GM19395 (cell line): Measurements from ENCODE around the gene CUX1.
"Not testable (repeated sequence)": the region's sequence is repeated elsewhere in the genome, so short reads cannot be mapped to it uniquely, and the experiment has no call there.

Experiments used
- ATAC-seq: cut with Tn5 transposase; IDR thresholded peaks from one replicate; pipeline ENCODE4 v1.9.1; 2021; ENCODE audit warnings: mild to moderate bottlenecking, moderate library complexity; ENCODE audit not compliant: unreplicated experiment

The CUX1 gene

DNA sequence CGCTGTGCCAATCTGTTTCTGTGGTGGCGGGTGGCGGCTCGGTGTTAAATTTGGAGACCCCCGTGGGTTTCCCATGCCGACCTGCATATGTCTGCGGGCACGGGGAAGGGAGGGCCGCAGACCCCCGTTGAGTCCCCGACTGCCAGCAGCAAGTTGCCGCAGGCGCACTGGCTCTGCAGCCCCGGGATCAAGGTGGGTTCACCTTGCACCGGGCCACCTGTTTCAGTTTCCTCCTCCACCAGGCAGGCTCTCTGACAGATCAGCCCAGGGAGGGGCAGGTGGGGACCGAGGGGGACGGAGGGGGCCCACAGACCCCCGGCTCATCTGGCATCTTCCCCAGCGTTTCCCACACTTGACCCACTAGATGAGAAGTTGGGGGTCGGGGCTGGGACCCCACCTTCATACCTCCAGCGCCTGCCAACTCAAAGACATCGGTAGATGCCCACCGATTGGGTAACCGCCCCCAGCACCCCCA lies 95.9 kb downstream of the CUX1 start:
- no peak for ATAC-seq

DNA sequence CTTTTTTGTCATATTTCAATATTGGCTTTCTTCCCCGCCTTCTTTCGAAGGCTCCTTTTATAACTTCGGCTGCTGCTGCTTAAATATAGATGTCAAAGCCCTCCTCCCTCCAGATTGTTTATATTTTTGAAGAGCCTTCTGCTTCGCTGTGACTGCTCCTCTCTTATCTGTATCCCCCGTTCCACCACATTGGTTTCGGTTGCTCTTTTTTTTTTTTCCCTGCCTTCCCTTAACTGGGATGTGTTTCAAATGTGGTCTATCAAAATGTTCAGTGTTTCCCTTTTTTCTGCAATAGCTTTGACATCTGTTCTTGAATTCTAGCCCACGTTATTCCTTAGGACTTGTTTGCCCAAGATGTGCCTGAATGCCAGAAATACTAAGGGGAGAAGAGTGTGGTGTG lies 96.4 kb downstream of the CUX1 start:
- no peak for ATAC-seq

DNA sequence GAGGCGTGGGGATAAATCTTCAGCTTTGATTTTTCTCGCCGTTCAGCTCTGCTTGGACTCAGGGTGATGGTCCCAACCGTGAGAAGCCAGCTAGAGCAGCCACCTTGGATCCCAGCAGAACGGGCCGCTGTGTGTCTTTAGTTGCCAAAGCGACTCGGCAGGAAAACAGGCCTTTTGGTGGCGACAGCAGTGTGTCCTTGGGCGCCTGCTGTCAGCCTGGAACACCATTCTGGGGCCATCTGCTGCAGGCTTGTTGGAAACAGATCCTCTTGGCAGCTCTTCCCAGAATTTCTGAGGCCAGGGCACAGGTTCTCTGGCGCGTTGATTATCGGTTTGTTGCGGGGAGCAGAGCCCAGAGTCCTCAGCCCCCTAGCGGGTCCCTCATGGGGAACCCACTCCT lies 97.6 kb downstream of the CUX1 start:
- no peak for ATAC-seq

DNA sequence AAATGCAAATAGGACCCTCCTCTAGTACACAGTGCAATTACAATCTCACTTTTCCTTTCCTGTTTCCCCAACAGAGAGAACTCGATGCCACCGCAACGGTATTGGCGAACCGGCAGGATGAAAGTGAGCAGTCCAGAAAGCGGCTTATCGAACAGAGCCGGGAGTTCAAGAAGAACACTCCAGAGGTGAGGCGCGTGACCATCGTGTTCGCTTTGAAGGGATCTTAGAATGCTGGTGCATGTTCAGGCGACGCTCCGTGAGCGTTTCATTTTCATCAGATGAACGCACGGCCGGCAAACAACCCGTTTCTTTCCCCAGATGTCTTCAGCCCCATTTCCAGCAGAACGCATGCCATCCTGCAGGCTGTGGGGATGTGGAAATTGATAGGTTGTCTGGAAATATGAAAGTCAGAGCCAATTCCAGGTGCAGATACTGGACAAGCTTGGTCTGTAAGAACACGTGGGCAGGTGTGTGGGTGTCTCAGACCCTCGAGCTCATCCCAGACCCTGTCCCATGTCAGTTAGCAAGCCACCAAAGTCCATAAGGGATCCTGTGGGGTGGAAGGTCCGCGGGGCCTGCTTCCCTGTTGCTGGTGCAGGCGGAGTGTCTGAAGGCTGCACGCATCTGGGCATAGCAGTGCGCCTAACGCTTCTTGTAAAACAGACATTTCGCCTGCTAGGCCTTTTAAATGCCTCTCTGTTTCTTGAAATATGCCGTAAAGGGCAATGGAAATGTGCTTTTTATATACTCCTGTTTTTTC lies 98.8 kb downstream of the CUX1 start:
- no peak for ATAC-seq

DNA sequence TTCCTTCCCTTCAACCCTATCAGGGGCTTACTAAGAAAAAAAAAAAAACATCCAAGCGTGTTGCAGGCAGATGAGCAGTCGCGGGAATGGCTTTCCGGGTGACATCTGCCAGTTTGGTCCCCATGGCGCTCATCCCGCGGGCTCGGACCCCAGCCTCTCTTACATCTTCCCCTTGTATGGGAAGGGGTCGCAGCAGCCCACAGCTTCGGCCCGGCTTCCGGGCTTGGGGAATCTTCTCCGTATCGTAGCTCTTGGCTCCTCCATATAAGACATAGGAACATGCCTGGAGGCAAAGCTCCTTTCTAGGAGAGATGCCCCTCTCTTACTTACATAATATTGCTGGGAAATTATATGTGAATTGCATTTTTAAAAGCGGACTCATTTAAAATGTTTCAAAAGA lies 99.5 kb downstream of the CUX1 start:
- ATAC-seq, result no peak

DNA sequence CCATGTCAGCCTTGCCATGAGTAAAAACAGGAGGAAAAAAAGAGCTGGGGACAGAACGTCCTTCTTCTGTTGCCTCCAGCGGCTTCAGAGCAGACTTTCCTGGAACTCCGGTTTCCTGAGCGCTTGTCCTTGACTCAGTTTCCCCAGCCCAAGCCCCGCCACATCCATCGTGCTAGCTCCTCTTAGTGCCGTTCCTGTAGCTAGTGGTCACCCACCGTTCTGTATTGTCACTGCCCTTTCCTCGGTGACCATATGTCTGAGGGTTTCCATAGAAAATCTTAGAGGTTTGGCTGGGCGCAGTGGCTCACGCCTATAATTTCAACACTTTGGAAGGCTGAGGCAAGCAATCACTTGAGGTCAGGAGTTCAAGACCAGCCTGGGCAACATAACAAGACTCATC lies 100.1 kb downstream of the CUX1 start:
- ATAC-seq, result no peak

DNA sequence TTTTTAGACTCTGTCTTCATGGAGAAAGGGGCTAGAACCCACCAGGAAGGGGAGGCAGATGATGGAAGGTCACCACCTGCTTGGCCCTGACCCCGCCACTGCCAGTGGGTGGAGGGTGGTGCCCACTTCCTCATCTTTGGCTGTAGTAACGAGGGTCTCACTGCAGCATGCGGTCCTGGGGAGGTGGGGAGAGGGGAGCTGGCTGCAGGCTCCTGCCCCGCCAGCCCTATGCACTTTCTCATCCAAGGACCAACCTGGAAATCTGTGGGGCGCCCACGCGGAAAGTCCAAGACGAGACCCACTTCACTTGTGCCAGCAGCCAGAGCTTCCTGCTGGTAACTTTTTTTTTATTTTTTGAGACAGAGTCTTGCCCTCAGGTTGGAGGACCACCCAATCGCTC lies 101.0 kb downstream of the CUX1 start:
- ATAC-seq, result no peak

DNA sequence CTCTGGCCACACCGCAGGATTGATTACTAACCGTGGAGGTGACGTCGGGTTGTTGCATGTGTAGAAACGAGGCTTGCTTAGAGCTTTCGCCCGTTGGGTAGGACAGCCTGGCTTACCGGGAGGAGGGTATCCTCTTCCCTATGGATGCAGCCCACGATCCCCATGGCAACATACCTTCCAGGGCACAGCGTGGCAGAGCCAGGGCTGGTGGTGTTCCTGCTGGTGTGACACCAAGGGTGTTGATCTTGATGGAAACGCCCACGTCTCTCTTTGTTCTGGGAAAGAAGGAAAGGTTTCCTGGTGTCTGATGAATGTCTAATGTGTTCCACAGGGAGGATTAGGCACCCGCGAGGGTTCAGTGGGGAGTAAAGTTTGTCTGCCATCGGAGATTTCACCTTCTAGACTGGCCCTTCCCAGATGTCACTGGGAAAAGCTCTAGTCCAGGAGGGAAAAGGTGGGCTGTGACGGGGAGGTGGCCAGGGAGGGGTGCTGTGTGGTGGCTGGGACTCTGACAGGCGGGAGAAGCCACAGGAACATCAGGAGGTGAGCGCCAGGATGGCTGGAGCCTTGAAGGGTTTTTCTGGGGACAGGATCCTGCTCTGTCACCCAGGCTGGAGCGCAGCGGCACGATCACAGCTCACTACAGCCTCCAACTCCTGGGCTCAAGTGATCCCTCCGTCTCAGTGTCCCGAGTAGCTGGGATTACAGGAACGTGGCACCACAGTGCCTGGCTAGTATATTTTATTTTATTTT lies 102.1 kb downstream of the CUX1 start:
- no peak for ATAC-seq

DNA sequence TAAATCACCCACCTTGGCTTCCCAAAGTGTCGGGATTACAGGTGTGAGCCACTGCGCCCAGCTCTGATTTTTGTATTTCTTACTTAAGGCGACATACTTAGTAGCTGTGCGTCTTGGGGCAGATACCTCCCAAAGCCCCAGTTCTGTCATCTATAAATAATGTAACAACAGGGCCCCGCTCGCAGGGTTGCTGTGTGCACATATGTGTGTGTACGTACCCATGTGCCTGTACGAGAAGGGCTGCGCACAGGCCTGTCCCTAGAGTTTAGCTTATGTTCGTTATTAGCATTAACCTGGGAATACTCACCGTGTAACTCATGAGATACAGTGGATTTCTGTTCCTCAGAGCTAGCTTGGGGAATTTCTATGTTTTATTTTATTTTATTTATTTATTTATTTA lies 103.6 kb downstream of the CUX1 start:
- ATAC-seq, result no peak

DNA sequence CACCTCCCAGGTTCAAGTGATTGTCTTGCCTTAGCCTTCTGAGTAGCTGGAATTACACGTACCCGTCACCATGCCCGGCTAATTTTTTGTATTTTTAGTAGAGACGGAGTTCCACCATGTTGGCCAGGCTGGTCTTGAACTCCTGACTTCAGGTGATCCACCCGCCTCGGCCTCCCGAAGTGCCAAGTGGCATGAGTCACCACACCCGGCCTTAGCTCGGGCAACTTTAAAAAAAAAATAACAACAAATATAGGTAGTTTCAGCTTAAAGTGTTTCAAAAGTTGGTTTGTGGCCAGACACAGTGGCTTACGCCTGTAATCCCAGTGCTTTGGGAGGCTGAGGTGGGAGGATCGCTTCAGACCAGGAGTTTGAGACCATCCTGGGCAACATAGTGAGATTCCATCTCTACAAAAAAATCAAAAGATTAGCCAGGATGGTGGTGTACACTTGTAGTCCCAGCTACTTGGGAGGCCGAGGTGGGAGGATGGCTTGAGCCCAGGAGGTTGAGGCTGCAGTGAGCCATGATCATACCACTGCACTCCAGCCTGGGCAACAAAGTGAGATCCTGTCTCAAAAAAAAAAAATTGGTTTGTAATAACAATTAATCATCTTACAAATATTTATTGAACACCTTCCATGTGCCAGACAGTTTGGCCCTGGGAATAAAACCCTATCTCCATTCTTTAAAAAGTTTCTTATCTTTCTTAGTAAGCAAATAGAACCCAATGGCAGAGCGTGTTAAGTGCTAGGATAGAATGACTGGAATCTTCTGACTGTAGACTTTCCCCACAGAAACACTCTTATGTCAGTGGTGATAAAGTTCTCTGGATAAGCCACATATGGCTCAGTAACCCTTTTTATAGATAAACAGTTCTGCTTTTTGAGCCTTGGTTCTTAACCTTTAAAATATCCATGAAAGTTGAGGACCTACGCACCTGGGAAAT lies 104.4 kb downstream of the CUX1 start:
- ATAC-seq, result not testable (repeated sequence)

DNA sequence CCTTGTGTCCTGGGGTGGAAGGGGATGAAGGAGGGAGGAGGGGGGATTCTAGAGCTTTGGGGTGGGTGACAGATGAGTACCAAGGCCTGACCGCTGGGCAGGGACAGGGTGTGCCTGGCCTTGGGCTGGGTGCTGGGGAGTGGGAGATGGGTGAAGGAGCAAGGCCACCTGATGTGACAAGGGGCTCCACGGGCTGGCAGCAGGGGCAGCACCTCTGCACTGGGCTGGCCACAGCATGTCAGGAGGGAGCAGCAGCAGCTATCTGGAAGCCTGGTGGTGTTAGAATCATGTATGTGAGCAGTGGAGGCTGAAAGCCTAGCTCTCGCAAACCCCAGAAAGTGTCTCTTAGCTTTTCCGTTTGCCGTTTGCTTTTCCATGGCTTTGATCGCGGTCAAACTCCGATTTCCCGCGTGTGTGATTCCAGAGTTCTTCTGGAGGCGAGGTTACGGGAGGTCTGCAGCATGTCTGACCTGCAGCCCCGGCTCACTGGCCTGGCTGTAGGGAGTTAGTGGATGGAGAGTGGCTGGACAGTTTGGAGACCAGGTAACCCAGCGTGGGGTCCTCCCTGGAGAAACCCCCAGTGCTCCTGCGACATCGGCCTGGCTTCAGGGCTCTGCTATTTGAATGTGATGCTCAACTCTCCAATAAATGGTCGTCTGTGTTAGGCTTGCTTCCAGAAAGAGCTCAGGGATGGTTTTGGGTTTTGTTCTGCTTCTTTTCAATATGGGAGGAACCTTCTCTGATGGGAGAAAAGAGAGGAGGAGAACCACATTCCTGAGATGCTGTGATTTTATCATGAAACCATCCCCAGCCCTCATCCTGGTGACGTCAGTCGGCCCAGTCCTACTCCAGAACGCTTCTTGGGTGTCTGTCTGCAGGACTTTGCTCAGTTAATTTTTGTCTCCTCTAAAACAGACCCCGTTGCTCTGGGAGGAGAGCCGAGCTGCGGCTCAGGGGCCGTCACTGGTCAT lies 105.5 kb downstream of the CUX1 start:
- no peak for ATAC-seq

DNA sequence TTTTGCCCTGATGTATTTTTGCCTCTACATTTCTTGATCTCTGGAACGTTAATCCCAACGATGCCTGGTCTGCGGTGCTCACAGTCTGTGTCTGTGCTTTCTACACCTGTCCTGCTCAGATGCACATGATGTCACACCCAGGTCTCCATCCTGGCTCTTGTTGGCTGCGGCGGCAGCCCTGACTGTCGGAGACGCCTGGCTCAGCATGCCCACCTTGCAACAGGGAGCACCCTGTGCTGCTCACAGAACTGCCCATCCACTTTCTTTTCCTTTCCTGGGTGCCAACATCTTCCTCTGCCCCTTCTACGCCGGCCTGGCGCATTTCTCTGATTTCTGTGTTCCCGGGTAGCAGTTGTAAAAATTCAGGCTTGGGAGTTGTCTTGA lies 106.2 kb downstream of the CUX1 start:
- no peak for ATAC-seq

DNA sequence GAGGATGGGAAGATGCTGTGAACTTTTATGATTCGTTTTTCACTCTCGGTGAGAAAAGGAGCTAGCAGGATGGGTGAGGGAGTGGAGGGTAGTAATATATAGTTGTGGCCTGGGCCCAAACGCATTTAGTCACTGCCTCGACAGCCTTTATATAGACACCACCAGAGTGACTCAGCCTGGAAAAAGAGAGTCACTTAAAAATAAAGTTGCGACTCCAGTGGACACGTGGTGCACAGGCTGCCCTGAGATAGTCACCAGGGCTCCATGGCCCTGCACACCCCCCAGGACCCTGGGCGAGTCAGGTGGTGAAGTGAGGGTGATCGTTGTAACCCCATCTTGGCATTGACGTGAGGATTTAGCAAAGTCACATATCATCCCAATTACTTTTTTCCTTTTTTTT lies 106.7 kb downstream of the CUX1 start:
- no peak for ATAC-seq

DNA sequence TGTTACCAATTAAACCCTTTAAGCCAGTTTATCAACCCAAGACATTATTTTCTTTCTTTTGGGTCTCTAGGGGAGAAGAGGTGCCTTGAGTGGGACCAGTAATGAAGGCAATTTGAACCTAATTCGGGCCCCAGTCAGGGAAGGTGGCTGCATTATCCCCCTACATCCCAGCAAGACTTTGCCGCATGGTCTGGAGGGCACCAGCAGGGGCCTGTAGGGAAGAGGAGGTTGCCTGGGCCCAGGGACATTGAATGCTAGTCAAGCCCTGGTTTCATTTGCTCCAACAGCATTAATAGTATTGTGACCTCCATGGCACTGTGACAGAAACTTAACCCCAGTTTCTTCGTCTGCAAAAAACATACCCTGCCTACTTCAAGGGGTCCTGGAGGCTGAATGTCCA lies 108.8 kb downstream of the CUX1 start:
- ATAC-seq, result no peak

DNA sequence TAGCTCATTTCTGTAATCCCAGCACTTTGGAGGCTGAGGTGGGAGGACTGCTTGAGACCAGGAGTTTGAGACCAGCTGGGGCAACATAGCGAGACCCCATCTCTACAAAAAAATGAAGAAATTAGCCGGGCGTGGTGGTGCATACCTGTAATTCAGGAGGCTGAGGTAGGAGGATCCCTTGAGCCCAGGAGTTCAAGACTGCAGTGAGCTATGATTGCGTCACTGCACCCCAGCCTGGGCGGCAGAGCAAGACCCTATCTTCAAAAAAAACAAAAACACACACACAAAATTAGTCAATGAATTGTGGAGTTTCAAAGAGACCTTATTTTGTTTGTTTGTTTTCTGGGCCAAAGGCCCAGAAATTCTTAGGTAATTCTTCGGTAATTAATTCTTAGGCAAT lies 110.0 kb downstream of the CUX1 start:
- no peak for ATAC-seq

DNA sequence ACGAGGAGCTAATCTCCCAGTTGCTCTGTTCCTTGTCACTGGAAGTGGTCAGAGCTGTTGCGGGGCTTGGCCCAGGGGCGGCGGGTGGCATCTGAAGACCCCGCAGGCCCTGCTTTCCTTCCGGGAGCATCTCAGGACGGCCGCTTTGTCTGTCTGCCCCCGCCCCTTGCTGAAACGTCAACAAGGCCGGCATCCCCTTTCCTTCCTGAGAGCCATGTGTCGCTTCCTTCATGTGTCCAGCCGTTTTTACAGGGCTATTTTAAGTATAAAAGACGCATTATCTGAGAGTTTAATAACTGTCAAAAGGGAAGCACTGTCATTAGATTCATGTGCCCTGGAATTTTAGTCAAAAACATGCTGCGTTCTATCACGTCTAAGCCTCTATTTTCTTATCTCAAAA lies 110.4 kb downstream of the CUX1 start:
- ATAC-seq, result no peak

DNA sequence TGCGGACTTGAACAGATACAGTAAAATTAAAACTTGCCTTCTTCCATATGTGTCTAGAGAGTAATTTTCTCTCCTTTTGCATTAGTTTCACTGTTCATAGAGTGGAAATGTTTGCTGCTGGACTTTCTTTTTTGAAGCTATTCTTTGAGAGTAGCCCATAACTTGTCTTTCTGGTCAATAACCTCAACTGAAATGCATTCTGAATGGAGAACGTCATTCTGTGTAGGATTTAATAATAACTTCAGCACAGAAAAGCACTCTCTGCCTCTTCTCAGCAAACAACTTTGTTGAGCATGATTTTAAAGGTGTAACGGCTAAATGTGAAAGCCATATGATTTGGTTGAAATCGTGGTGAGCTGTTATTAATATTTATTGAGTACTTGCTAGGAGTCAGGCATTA lies 111.8 kb downstream of the CUX1 start:
- no peak for ATAC-seq

DNA sequence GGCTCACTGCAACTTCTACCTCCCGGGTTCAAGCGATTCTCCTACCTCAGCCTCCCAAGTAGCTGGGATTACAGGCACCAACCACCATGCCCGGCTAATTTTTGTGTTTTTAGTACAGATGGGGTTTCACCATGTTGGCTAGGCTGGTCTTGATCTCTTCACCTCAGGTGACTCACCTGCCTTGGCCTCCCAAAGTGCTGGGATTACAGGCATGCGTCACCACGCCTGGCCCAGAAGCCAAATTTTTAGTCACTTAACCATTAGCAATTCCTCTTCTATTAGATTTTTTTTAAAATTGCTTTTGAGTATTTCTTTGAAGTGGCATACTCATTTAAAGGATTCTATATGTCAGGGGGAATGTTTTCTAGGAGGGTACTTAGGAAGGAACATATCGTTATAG lies 112.5 kb downstream of the CUX1 start:
- not testable (repeated sequence) for ATAC-seq

DNA sequence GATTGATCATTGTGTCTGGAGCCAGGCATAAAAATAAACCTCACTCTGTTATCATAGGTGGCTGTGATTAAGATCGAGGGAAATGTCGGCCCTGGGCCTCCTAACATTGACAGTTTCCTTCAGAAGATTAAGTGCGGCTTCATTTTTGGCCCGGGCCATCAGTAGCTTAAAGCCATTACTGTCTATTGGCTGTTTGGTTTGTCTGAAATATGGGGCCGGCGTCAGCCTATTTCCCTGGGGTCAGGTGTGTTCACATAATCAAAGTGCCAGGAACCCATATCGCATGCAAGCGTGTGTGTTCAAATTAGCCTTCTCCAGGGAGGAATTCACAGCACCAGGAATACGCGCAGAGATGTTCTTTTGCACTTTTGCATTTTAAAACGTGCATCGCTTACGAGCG lies 114.7 kb downstream of the CUX1 start:
- no peak for ATAC-seq

DNA sequence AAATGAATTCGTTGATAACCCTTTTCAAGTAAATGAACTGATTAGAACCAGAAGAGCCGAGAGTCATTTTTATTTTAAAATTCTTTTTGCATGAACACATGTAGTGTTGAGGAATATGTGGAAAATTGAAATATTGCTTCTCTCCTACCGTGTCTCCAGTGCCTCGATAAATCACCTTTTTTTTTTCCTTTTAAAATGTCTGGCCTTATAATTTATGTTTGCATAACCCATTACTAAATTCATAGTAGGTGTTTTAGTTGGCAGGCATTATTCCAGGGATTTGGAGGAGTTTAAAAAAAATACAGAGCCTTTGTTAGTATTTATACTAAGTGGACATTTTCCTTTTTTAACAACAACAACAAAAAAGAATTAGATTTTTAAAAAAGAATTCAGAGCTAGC lies 115.6 kb downstream of the CUX1 start:
- ATAC-seq, result no peak
